GM12878 (cell line): ENCODE data around the gene CTNNA2. TPM values are rescaled to one million over a fixed set of nuclear protein-coding genes. Genes with fewer than 3 reads are reported as not detected.

Experiments
- ATAC-seq: fragments of 200-7000 bp; cut with Tn5 transposase; 3 replicates; pipeline ENCODE4 v1.9.1; 2020; ENCODE audit warnings: mild to moderate bottlenecking, moderate library complexity
- BruUV-seq: library from RNA; stranded (reverse); fragments of 400-500 nt; replicated peaks from 2 replicates; lab custom pipeline; 2021; lab: Mats Ljungman, UMichigan
- CTCF ChIA-PET: fragments of 300-600 bp; sonication (Branson Sonifier 250); formaldehyde crosslinking; extraction: SDS; loops from one replicate; lab custom pipeline; 2021; ENCODE audit warnings: inconsistent platforms; lab: Yijun Ruan, JAX
- POLR2A ChIA-PET: fragments of 350-600 bp; formaldehyde crosslinking; extraction: SDS; loops from one replicate; lab custom pipeline; 2021; ENCODE audit warnings: inconsistent platforms; lab: Charles Lee
- RAD21 ChIA-PET: fragments of 300-600 bp; sonication (Branson Sonifier 250); formaldehyde crosslinking; loops from one replicate; lab custom pipeline; 2023; ENCODE audit warnings: antibody characterized with exemption; ENCODE audit not compliant: unreplicated experiment; lab: Charles Lee
- SMC1A ChIA-PET: fragments of 300-600 bp; sonication (Branson Sonifier 250); formaldehyde crosslinking; loops from one replicate; lab custom pipeline; 2023; ENCODE audit not compliant: unreplicated experiment, uncharacterized antibody; lab: Charles Lee
- DNase-seq: peaks from one replicate; pipeline ENCODE4 v3.0.0-alpha.2; 2011; ENCODE audit warnings: low read depth, low spot score
- FAIRE-seq: peaks from 3 replicates; lab custom pipeline; 2011; peaks lifted over from hg19 to GRCh38; lab: Jason Lieb, UNC
- H2AFZ ChIP-seq: 2 replicates; pipeline ENCODE4 v1.6.0; 2011; ENCODE audit warnings: low read depth, low read length, control low read depth; ENCODE audit not compliant: control insufficient read depth
- H3K27ac ChIP-seq: 2 replicates; pipeline ENCODE4 v1.5.1; 2011; ENCODE audit warnings: control low read depth; ENCODE audit not compliant: control insufficient read depth, insufficient read depth
- H3K27me3 ChIP-seq, 2 experiments: replicated peaks in 1 of 2; 2 replicates each; pipeline versions ENCODE4 v1.6.0 to v1.6.1; 2011; ENCODE audit warnings: low read length in 1 of 2; ENCODE audit not compliant: control insufficient read depth in 2 of 2, insufficient read depth in 2 of 2
- H3K36me3 ChIP-seq, 2 experiments: 2 replicates each; pipeline ENCODE4 v1.5.1; 2011; ENCODE audit warnings: low read length in 1 of 2; ENCODE audit not compliant: control insufficient read depth in 2 of 2, insufficient read depth in 2 of 2
- H3K4me1 ChIP-seq: 2 replicates; pipeline ENCODE4 v1.6.1; 2011; ENCODE audit warnings: mild to moderate bottlenecking, low read length, moderate library complexity, mixed read lengths; ENCODE audit not compliant: control insufficient read depth, insufficient read depth
- H3K4me2 ChIP-seq: 2 replicates; pipeline ENCODE4 v1.6.0; 2011; ENCODE audit warnings: control low read depth; ENCODE audit not compliant: control insufficient read depth, insufficient read depth
- H3K4me3 ChIP-seq: fragments of 200-600 bp; sonication (generic); 2 replicates; pipeline ENCODE4 v1.5.1; 2016
- H3K79me2 ChIP-seq: 2 replicates; pipeline ENCODE4 v1.6.0; 2011; ENCODE audit warnings: low read length; ENCODE audit not compliant: control insufficient read depth, insufficient read depth
- H3K9ac ChIP-seq: 2 replicates; pipeline ENCODE4 v1.8.0; 2011; ENCODE audit warnings: low read length, control low read depth, mixed read lengths; ENCODE audit not compliant: control insufficient read depth, insufficient read depth
- H3K9me3 ChIP-seq: replicated peaks from 3 replicates; pipeline ENCODE4 v1.5.1; 2011; ENCODE audit warnings: mild to moderate bottlenecking, low read length; ENCODE audit not compliant: control insufficient read depth, insufficient read depth
- H4K20me1 ChIP-seq: 2 replicates; pipeline ENCODE4 v1.6.0; 2011; ENCODE audit not compliant: control insufficient read depth, insufficient read depth
- FOXM1 ChIP-seq: IDR thresholded peaks from 2 replicates; pipeline ENCODE4 v1.6.1; 2012; ENCODE audit warnings: low read depth, mild to moderate bottlenecking, inconsistent platforms, low read length, moderate library complexity
- HCFC1 ChIP-seq: fragments of 150-350 bp; IDR thresholded peaks from 2 replicates; pipeline ENCODE4 v1.6.1; 2014; ENCODE audit warnings: low read length
- MEF2B ChIP-seq: fragments of 450-650 bp; IDR thresholded peaks from 2 replicates; pipeline ENCODE4 v1.6.1; 2018; ENCODE audit warnings: mild to moderate bottlenecking, moderate library complexity; ENCODE audit not compliant: partially characterized antibody, poor library complexity, severe bottlenecking
- WRNIP1 ChIP-seq: IDR thresholded peaks from 2 replicates; pipeline ENCODE4 v1.6.1; 2011; ENCODE audit warnings: low read depth, low read length, improper control_type of control experiment, borderline replicate concordance
- ZNF24 ChIP-seq: fragments of 450-650 bp; IDR thresholded peaks from 2 replicates; pipeline ENCODE4 v1.6.1; 2017; ENCODE audit warnings: antibody characterized with exemption, mild to moderate bottlenecking
- WGBS: methylation state at CpG from one replicate; pipeline ENCODE4 v1.1.6; 2016; ENCODE audit warnings: low lambda C conversion rate; ENCODE audit not compliant: insufficient replicate concordance, insufficient coverage; ENCODE audit errors: missing lambda C conversion rate; 5-methylcytosine and 5-hydroxymethylcytosine counted together
- in situ Hi-C: fragments of 300-500 bp; cut with MboI; formaldehyde crosslinking; loops from 9 replicates; pipeline ENCODE4 v1.14.3; 2018; ENCODE audit warnings: mixed read lengths
- intact Hi-C: fragments of 100-400 bp; cut with micrococcal nuclease; formaldehyde crosslinking; loops from one replicate; pipeline ENCODE4 v1.14.2; 2022; ENCODE audit not compliant: unreplicated experiment
- polyA plus RNA-seq, 11 experiments: library from polyadenylated mRNA; depleted of rRNA in 4 of 11; unstranded in 6 of 11; stranded (reverse) in 5 of 11; fragments of >200 nt; fragmentation: Nextera tagmentation in 4 of 11; fragmentation: Illumina TruSeq in 1 of 11; extraction: Ambion mirVana in 4 of 11; extraction: Trizol in 1 of 11; gene quantifications; 1 replicate in 1 of 11; 2 replicates in 10 of 11; pipeline versions ENCODE4 v1.2.1 to v1.2.3, GENCODE V29; 2011 to 2016; ENCODE audit warnings: inconsistent platforms in 2 of 11, missing spikeins in 2 of 11, low read depth in 1 of 11
- total RNA-seq, 4 experiments: library from RNA; depleted of rRNA in 3 of 4; stranded (reverse); fragments of >200 nt in 3 of 4; fragmentation: Illumina TruSeq in 1 of 4; extraction: Trizol in 1 of 4; gene quantifications; 2 replicates each; pipeline versions ENCODE4 v1.2.1 to v1.2.3, GENCODE V29; 2013 to 2021
- TF ChIP-seq, protein P1 (sequence below): IDR thresholded peaks from 2 replicates; pipeline ENCODE4 v1.6.1; 2012; ENCODE audit warnings: mild to moderate bottlenecking, low read depth, low read length
- TF ChIP-seq, protein P2 (sequence below): fragments of 450-650 bp; formaldehyde crosslinking; IDR thresholded peaks from 2 replicates; pipeline ENCODE4 v1.4.0; 2020; ENCODE audit warnings: mild to moderate bottlenecking, moderate library complexity
- TF ChIP-seq, protein P3 (sequence below): fragments of 450-650 bp; IDR thresholded peaks from 2 replicates; pipeline ENCODE4 v1.6.1; 2018; ENCODE audit warnings: mild to moderate bottlenecking, low read depth, moderate library complexity; ENCODE audit not compliant: partially characterized antibody

CTNNA2 gene
- total and polyA plus RNA-seq, 10 of the 15 experiments (the other 5 are each of a cell fraction or from before 2014, with no cell fraction given), result 2.4 to 36.2 (median 6.6) TPM

DNA sequence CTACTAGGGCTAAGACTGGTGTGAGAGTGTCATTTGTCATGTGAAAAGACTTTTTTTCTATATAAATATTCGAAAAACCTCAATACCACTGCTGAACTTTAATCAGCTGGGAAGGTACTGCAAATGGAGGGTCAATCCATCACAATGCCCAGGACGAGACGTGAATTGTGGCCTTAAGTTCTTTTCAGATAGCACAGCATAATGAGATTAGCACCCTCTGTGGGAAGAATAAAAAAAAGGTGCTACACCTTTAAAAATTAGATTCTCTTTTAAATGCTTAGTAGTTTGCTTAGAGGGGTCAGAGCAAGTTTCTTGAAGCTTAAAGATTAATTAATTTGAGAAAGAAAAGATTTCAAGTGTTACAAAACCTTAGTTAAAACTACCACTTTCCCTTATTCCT, 786.1 kb downstream of the CTNNA2 start (continued):
- TF ChIP-seq, protein P1, sequence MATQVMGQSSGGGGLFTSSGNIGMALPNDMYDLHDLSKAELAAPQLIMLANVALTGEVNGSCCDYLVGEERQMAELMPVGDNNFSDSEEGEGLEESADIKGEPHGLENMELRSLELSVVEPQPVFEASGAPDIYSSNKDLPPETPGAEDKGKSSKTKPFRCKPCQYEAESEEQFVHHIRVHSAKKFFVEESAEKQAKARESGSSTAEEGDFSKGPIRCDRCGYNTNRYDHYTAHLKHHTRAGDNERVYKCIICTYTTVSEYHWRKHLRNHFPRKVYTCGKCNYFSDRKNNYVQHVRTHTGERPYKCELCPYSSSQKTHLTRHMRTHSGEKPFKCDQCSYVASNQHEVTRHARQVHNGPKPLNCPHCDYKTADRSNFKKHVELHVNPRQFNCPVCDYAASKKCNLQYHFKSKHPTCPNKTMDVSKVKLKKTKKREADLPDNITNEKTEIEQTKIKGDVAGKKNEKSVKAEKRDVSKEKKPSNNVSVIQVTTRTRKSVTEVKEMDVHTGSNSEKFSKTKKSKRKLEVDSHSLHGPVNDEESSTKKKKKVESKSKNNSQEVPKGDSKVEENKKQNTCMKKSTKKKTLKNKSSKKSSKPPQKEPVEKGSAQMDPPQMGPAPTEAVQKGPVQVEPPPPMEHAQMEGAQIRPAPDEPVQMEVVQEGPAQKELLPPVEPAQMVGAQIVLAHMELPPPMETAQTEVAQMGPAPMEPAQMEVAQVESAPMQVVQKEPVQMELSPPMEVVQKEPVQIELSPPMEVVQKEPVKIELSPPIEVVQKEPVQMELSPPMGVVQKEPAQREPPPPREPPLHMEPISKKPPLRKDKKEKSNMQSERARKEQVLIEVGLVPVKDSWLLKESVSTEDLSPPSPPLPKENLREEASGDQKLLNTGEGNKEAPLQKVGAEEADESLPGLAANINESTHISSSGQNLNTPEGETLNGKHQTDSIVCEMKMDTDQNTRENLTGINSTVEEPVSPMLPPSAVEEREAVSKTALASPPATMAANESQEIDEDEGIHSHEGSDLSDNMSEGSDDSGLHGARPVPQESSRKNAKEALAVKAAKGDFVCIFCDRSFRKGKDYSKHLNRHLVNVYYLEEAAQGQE, result no peak

DNA sequence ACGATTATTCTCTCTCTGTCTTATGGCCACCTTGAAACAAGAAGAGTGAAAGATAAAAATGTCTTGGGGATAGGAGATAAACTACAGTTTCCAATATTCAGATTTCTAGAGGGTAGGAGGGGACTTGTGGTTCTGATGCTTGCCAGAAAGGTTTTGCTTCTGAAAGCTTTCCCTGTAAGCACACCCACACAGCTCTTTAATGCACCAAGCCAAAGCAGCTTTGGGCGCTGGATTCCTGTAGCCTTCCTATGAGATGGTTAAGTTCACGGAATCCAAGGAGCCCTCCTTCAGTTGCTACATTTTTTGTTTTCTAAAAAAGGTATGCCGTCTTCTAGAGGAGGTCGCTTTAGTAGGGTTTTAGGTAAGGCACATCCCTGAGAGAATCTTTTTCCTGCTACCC, 786.8 kb downstream of the CTNNA2 start:
- H3K27ac ChIP-seq, result no peak overlapping the region
- CTCF ChIA-PET, result interaction anchor here (0.7 to 1.2 kb wide), 3 partner anchors 61 to 478 kb away, joined by 3 to 4 read pairs (median 3); no protein-coding TSS in a partner anchor
- FAIRE-seq, result no peak
- no peaks in the 10 kb centered on the region for H3K4me1 ChIP-seq
- no peaks in the 10 kb centered on the region; the same call in 2 of the 3 replicates for H3K9me3 ChIP-seq
- H3K79me2 ChIP-seq, result no peaks in the 10 kb centered on the region
- no peak overlapping the region for H3K4me3 ChIP-seq
- H4K20me1 ChIP-seq, result no peaks in the 10 kb centered on the region
- POLR2A ChIA-PET, result no interaction called here
- WGBS, result 13% methylated on average over 5 of the region's 5 CpGs
- no peaks in the 10 kb centered on the region for H3K36me3 ChIP-seq
- SMC1A ChIA-PET, result interaction anchor here (1.1 kb wide), 1 partner anchor 9 kb away, joined by 3 read pairs; no protein-coding TSS in a partner anchor
- in situ Hi-C loops (no loop called here), intact Hi-C loops (no loop called here)
- no peak overlapping the region for H2AFZ ChIP-seq
- no peak overlapping the region for H3K4me2 ChIP-seq
- RAD21 ChIA-PET, result no interaction called here
- DNase-seq, result no peak
- no peak overlapping the region for H3K9ac ChIP-seq
- no peak for ATAC-seq
- BruUV-seq, result no TSS peak
- TF ChIP-seq HCFC1 (no peak), WRNIP1 (no peak), FOXM1 (no peak), MEF2B (no peak), ZNF24 (no peak)
- TF ChIP-seq, protein P2, sequence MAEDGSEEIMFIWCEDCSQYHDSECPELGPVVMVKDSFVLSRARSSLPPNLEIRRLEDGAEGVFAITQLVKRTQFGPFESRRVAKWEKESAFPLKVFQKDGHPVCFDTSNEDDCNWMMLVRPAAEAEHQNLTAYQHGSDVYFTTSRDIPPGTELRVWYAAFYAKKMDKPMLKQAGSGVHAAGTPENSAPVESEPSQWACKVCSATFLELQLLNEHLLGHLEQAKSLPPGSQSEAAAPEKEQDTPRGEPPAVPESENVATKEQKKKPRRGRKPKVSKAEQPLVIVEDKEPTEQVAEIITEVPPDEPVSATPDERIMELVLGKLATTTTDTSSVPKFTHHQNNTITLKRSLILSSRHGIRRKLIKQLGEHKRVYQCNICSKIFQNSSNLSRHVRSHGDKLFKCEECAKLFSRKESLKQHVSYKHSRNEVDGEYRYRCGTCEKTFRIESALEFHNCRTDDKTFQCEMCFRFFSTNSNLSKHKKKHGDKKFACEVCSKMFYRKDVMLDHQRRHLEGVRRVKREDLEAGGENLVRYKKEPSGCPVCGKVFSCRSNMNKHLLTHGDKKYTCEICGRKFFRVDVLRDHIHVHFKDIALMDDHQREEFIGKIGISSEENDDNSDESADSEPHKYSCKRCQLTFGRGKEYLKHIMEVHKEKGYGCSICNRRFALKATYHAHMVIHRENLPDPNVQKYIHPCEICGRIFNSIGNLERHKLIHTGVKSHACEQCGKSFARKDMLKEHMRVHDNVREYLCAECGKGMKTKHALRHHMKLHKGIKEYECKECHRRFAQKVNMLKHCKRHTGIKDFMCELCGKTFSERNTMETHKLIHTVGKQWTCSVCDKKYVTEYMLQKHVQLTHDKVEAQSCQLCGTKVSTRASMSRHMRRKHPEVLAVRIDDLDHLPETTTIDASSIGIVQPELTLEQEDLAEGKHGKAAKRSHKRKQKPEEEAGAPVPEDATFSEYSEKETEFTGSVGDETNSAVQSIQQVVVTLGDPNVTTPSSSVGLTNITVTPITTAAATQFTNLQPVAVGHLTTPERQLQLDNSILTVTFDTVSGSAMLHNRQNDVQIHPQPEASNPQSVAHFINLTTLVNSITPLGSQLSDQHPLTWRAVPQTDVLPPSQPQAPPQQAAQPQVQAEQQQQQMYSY (CRISPR knock-in tag), result no peak
- TF ChIP-seq, protein P3, sequence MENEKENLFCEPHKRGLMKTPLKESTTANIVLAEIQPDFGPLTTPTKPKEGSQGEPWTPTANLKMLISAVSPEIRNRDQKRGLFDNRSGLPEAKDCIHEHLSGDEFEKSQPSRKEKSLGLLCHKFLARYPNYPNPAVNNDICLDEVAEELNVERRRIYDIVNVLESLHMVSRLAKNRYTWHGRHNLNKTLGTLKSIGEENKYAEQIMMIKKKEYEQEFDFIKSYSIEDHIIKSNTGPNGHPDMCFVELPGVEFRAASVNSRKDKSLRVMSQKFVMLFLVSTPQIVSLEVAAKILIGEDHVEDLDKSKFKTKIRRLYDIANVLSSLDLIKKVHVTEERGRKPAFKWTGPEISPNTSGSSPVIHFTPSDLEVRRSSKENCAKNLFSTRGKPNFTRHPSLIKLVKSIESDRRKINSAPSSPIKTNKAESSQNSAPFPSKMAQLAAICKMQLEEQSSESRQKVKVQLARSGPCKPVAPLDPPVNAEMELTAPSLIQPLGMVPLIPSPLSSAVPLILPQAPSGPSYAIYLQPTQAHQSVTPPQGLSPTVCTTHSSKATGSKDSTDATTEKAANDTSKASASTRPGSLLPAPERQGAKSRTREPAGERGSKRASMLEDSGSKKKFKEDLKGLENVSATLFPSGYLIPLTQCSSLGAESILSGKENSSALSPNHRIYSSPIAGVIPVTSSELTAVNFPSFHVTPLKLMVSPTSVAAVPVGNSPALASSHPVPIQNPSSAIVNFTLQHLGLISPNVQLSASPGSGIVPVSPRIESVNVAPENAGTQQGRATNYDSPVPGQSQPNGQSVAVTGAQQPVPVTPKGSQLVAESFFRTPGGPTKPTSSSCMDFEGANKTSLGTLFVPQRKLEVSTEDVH, result no peak
- peaks cover 4 to 8% of the 10 kb centered on the region in 2 experiments; a peak in 3 of 4 replicates for H3K27me3 ChIP-seq
